Caco-2 (cell line): ENCODE results near the gene GIPC2. TPM values are rescaled to one million over a fixed set of nuclear protein-coding genes. Genes with fewer than 3 reads are reported as not detected.
"Not testable (repeated sequence)": the region's sequence is repeated elsewhere in the genome, so short reads cannot be mapped to it uniquely, and the experiment has no call there.

Experiments
- Bru-seq: library from RNA; stranded (reverse); fragments of 400-500 nt; gene quantifications from one replicate; lab custom pipeline; 2021; lab: Mats Ljungman, UMichigan
- BruChase-seq, 2 experiments: library from RNA; stranded (reverse); fragments of 400-500 nt; gene quantifications; one replicate each; lab custom pipeline; 2021; lab: Mats Ljungman, UMichigan
- BruUV-seq: library from RNA; stranded (reverse); fragments of 400-500 nt; replicated peaks from 2 replicates; lab custom pipeline; 2021; lab: Mats Ljungman, UMichigan
- CTCF ChIA-PET: fragments of 300-600 bp; sonication (Branson Sonifier 250); formaldehyde crosslinking; loops from one replicate; lab custom pipeline; 2022; ENCODE audit warnings: antibody characterized with exemption; lab: Charles Lee
- POLR2A ChIA-PET: fragments of 300-600 bp; sonication (Branson Sonifier 250); formaldehyde crosslinking; loops from one replicate; lab custom pipeline; 2022; ENCODE audit warnings: antibody characterized with exemption; lab: Charles Lee
- DNase-seq, 2 experiments: peaks; one replicate each; pipeline versions ENCODE4 v3.0.0 to v3.0.0-alpha.2; 2020 to 2022
- H3K27me3 ChIP-seq: replicated peaks from 2 replicates; pipeline ENCODE4 v1.6.0; 2011; ENCODE audit warnings: low read length; ENCODE audit not compliant: control insufficient read depth, insufficient read depth
- H3K36me3 ChIP-seq: 2 replicates; pipeline ENCODE4 v1.5.1; 2011; ENCODE audit warnings: low read length; ENCODE audit not compliant: control insufficient read depth, insufficient read depth
- H3K4me1 ChIP-seq: fragments of 250-450 bp; sonication (Bioruptor Pico); 2 replicates; pipeline ENCODE4 v1.5.1; 2020; ENCODE audit warnings: mild to moderate bottlenecking
- H3K4me3 ChIP-seq: 2 replicates; pipeline ENCODE4 v1.5.1; 2011; ENCODE audit warnings: low read depth, mild to moderate bottlenecking, control low read depth, low read length
- H3K9me3 ChIP-seq: fragments of 250-450 bp; sonication (Bioruptor Pico); 2 replicates; pipeline ENCODE4 v1.5.1; 2020; ENCODE audit warnings: mild to moderate bottlenecking, moderate library complexity
- H3K27ac Mint-ChIP-seq: one replicate; pipeline ENCODE4 v1.8.0; 2022; ENCODE audit warnings: mixed read lengths; ENCODE audit not compliant: unreplicated experiment
- H3K27me3 Mint-ChIP-seq: one replicate; pipeline ENCODE4 v1.8.0; 2022; ENCODE audit warnings: mixed read lengths; ENCODE audit not compliant: insufficient read depth, unreplicated experiment
- H3K36me3 Mint-ChIP-seq: one replicate; pipeline ENCODE4 v1.8.0; 2022; ENCODE audit warnings: mild to moderate bottlenecking, mixed read lengths; ENCODE audit not compliant: insufficient read depth, unreplicated experiment
- H3K4me1 Mint-ChIP-seq: one replicate; pipeline ENCODE4 v1.8.0; 2022; ENCODE audit warnings: low read depth, mixed read lengths; ENCODE audit not compliant: unreplicated experiment
- H3K4me3 Mint-ChIP-seq: one replicate; pipeline ENCODE4 v1.8.0; 2022; ENCODE audit warnings: mild to moderate bottlenecking, moderate library complexity, mixed read lengths; ENCODE audit not compliant: unreplicated experiment
- H3K9me3 Mint-ChIP-seq: one replicate; pipeline ENCODE4 v1.8.0; 2022; ENCODE audit warnings: mixed read lengths; ENCODE audit not compliant: unreplicated experiment
- CTCF ChIP-seq, 2 experiments: fragments of 200-600 bp in 1 of 2; IDR thresholded peaks; 1 replicate in 1 of 2; 2 replicates in 1 of 2; pipeline versions ENCODE4 v1.5.1 to v1.8.0; 2011 to 2022; ENCODE audit warnings: antibody characterized with exemption in 1 of 2, control low read depth in 1 of 2, inconsistent platforms in 1 of 2, low read depth in 1 of 2, low read length in 1 of 2, mild to moderate bottlenecking in 1 of 2, moderate library complexity in 1 of 2; ENCODE audit not compliant: insufficient read depth in 1 of 2, severe bottlenecking in 1 of 2, unreplicated experiment in 1 of 2
- intact Hi-C: fragments of 100-400 bp; cut with micrococcal nuclease; formaldehyde crosslinking; loops from one replicate; pipeline ENCODE4 v1.10.0; 2022; ENCODE audit not compliant: unreplicated experiment
- long read RNA-seq: library from polyadenylated mRNA; stranded (forward); transcript quantifications from one replicate; pipeline ENCODE4 v2.0.0, GENCODE V29; 2022
- total RNA-seq: library from RNA; stranded (reverse); gene quantifications from 2 replicates; pipeline ENCODE4 v1.2.3, GENCODE V29; 2022

GIPC2 gene
- total RNA-seq (4.3 and 4.4 TPM in 2 replicates), Bru-seq, nascent RNA (percentile 65 among the genes with signal in this experiment), BruChase-seq, experiment 1, labeled RNA remaining after a 2-hour chase (percentile 64 among the genes with signal in this experiment), BruChase-seq, experiment 2, labeled RNA remaining after a 6-hour chase (percentile 61 among the genes with signal in this experiment)
- long read RNA-seq, transcript GIPC2-201 (6 exons, 3,847 nt), result major isoform, 17 of 37 reads
- long read RNA-seq, partial matches to known transcripts, result 5 of 37 reads
- long read RNA-seq, other reads (novel, unspliced or antisense), result 15 of 37 reads

- Mint-ChIP-seq H3K4me1 (peaks cover 7% of the 10 kb centered on the region), H3K27ac (peak within 1 kb of the TSS; percentile 70), H3K4me3 (peak within 1 kb of the TSS; percentile 77), H3K9me3 (no peaks in the 10 kb centered on the region), H3K27me3 (no peaks in the 10 kb centered on the region), H3K36me3 (no peaks in the 10 kb centered on the region)
- no peaks in the 10 kb centered on the region for H3K27me3 ChIP-seq
- TF ChIP-seq CTCF (IDR thresholded peaks at IDR 0.05; ENCODE audit: insufficient read depth in 1 of 2, low read depth in 1 of 2, low read length in 1 of 2, severe bottlenecking in 1 of 2, unreplicated experiment in 1 of 2), result peak in 1 of 2 experiments; percentile 6
- peak within 1 kb of the TSS; percentile 82 for H3K4me3 ChIP-seq
- CTCF ChIA-PET, result no interaction called here
- H3K4me1 ChIP-seq, result 0 out of 2 replicates have a peak, but pooled peaks cover 3% of the 10 kb centered on the region
- BruUV-seq, result no TSS peak
- H3K36me3 ChIP-seq, result no peaks in the 10 kb centered on the region
- intact Hi-C loops, result loop anchor here (1.0 to 5.0 kb wide), 3 partner anchors 42 to 69 kb away; partner anchors contain the start of genes DNAJB4 and FUBP1
- peak; percentile 58 to 62 for DNase-seq
- H3K9me3 ChIP-seq, result no peaks in the 10 kb centered on the region
- POLR2A ChIA-PET, result interaction anchor here (3.5 kb wide), 1 partner anchor 42 kb away, joined by 15 read pairs; the partner anchor contains the start of gene DNAJB4
Measured at GRCh38 chr1:78045926-78046778, at the start of gene GIPC2. TSS of gene GIPC2 (plus strand) at chr1:78045966. CDS start at chr1:78046095, 129 bp downstream.

GRCh38 chr1:77996734-77997133, 49.0 kb upstream of the GIPC2 start:
- no TSS peak for BruUV-seq
- H3K4me3 ChIP-seq, result no peak overlapping the region
- ChIA-PET POLR2A (no interaction called here), CTCF (no interaction called here)
- intact Hi-C loops, result no loop called here
- TF ChIP-seq CTCF (IDR thresholded peaks at IDR 0.05; ENCODE audit: insufficient read depth in 1 of 2, low read depth in 1 of 2, low read length in 1 of 2, severe bottlenecking in 1 of 2, unreplicated experiment in 1 of 2), result no peak
- Mint-ChIP-seq H3K36me3 (no peaks in the 10 kb centered on the region), H3K9me3 (no peaks in the 10 kb centered on the region), H3K4me1 (peaks cover 7% of the 10 kb centered on the region), H3K27ac (no peak overlapping the region), H3K27me3 (no peaks in the 10 kb centered on the region), H3K4me3 (no peak overlapping the region)
- H3K36me3 ChIP-seq, result no peaks in the 10 kb centered on the region
- H3K4me1 ChIP-seq, result 0 out of 2 replicates have a peak, but pooled peaks cover 6% of the 10 kb centered on the region
- H3K9me3 ChIP-seq, result no peaks in the 10 kb centered on the region
- DNase-seq, result no peak
- H3K27me3 ChIP-seq, result no peaks in the 10 kb centered on the region

GRCh38 chr1:78000536-78000935, 45.2 kb upstream of the GIPC2 start:
- POLR2A ChIA-PET, DNase-seq: not testable (repeated sequence)

More at GRCh38 chr1:78000536-78000935, 45.2 kb upstream of the GIPC2 start:
- BruUV-seq, CTCF ChIA-PET, H3K36me3 ChIP-seq, H3K9me3 Mint-ChIP-seq, H3K27ac Mint-ChIP-seq, H3K4me3 ChIP-seq, H3K27me3 ChIP-seq, H3K4me3 Mint-ChIP-seq, intact Hi-C loops, H3K9me3 ChIP-seq, H3K27me3 Mint-ChIP-seq, H3K4me1 Mint-ChIP-seq, H3K4me1 ChIP-seq: not testable (repeated sequence)
- H3K36me3 Mint-ChIP-seq, result peaks cover 10% of the 10 kb centered on the region
